KOPT-K1 (cell line): ENCODE results near the gene SLC27A2.

Experiments
- H3K27ac ChIP-seq: fragments of 200-600 bp; sonication (generic); 2 replicates; pipeline ENCODE4 v1.5.1; 2016; ENCODE audit warnings: antibody characterized with exemption, mild to moderate bottlenecking, low read depth, low read length; ENCODE audit not compliant: poor library complexity, severe bottlenecking
- H3K36me3 ChIP-seq: fragments of 200-600 bp; sonication (generic); 2 replicates; pipeline ENCODE4 v1.5.1; 2017; ENCODE audit warnings: antibody characterized with exemption, mild to moderate bottlenecking, low read length, moderate library complexity; ENCODE audit not compliant: insufficient read depth
- H3K9me3 ChIP-seq: fragments of 200-600 bp; sonication (generic); 2 replicates; pipeline ENCODE4 v1.5.1; 2017; ENCODE audit warnings: antibody characterized with exemption, low read length, mild to moderate bottlenecking; ENCODE audit not compliant: insufficient read depth, poor library complexity, severe bottlenecking

Gene SLC27A2

GRCh38 chr15:50232791-50233190, 50.8 kb downstream of the SLC27A2 start:
- H3K36me3 ChIP-seq: no peaks in the 10 kb centered on the region
- no peak overlapping the region for H3K27ac ChIP-seq
- no peaks in the 10 kb centered on the region for H3K9me3 ChIP-seq

GRCh38 chr15:50233192-50233736, 51.3 kb downstream of the SLC27A2 start:
- H3K27ac ChIP-seq: no peak overlapping the region
- H3K36me3 ChIP-seq: no peaks in the 10 kb centered on the region
- H3K9me3 ChIP-seq: no peaks in the 10 kb centered on the region

GRCh38 chr15:50234764-50235163, 52.8 kb downstream of the SLC27A2 start:
- Histone ChIP-seq H3K27ac (no peak overlapping the region), H3K36me3 (no peaks in the 10 kb centered on the region), H3K9me3 (no peaks in the 10 kb centered on the region)

GRCh38 chr15:50235794-50236193, 53.8 kb downstream of the SLC27A2 start:
- no peaks in the 10 kb centered on the region for H3K9me3 ChIP-seq
- no peaks in the 10 kb centered on the region for H3K36me3 ChIP-seq
- no peak overlapping the region for H3K27ac ChIP-seq

GRCh38 chr15:50236433-50236832, 54.4 kb downstream of the SLC27A2 start:
- Histone ChIP-seq H3K27ac (no peak overlapping the region), H3K36me3 (no peaks in the 10 kb centered on the region), H3K9me3 (no peaks in the 10 kb centered on the region)

- Histone ChIP-seq H3K9me3 (no peaks in the 10 kb centered on the region), H3K27ac (no peak overlapping the region), H3K36me3 (no peaks in the 10 kb centered on the region)
Observed at GRCh38 chr15:50238255-50238654, 56.3 kb downstream of the SLC27A2 start.

GRCh38 chr15:50241684-50242450, 59.9 kb downstream of the SLC27A2 start:
- Histone ChIP-seq H3K27ac (no peak overlapping the region), H3K36me3 (no peaks in the 10 kb centered on the region), H3K9me3 (no peaks in the 10 kb centered on the region)

GRCh38 chr15:50244153-50244552, 62.2 kb downstream of the SLC27A2 start:
- no peaks in the 10 kb centered on the region for H3K36me3 ChIP-seq
- H3K27ac ChIP-seq: no peak overlapping the region
- no peaks in the 10 kb centered on the region for H3K9me3 ChIP-seq

GRCh38 chr15:50244959-50245624, 63.1 kb downstream of the SLC27A2 start:
- Histone ChIP-seq H3K27ac (no peak overlapping the region), H3K9me3 (no peaks in the 10 kb centered on the region), H3K36me3 (no peaks in the 10 kb centered on the region)

GRCh38 chr15:50246631-50247030, 64.6 kb downstream of the SLC27A2 start:
- no peaks in the 10 kb centered on the region for H3K36me3 ChIP-seq
- no peak overlapping the region for H3K27ac ChIP-seq
- H3K9me3 ChIP-seq: no peaks in the 10 kb centered on the region

- Histone ChIP-seq H3K9me3 (no peaks in the 10 kb centered on the region), H3K27ac (peak overlapping the region; percentile 86), H3K36me3 (no peaks in the 10 kb centered on the region)
Observed at GRCh38 chr15:50247819-50248655, 66.0 kb downstream of the SLC27A2 start.

- H3K36me3 ChIP-seq: no peaks in the 10 kb centered on the region
- H3K27ac ChIP-seq: peak overlapping the region; percentile 86
- H3K9me3 ChIP-seq: no peaks in the 10 kb centered on the region
Observed at GRCh38 chr15:50248994-50249582, 67.1 kb downstream of the SLC27A2 start.

GRCh38 chr15:50249704-50250103, 67.7 kb downstream of the SLC27A2 start:
- H3K9me3 ChIP-seq: no peaks in the 10 kb centered on the region
- no peaks in the 10 kb centered on the region for H3K36me3 ChIP-seq
- H3K27ac ChIP-seq: peak overlapping the region; percentile 86

- no peak overlapping the region for H3K27ac ChIP-seq
- H3K9me3 ChIP-seq: no peaks in the 10 kb centered on the region
- H3K36me3 ChIP-seq: no peaks in the 10 kb centered on the region
Observed at GRCh38 chr15:50250760-50251394, 68.9 kb downstream of the SLC27A2 start.
